ENCODE results near the gene BAHCC1. TPM values are rescaled to one million over a fixed set of nuclear protein-coding genes. Genes with fewer than 3 reads are reported as not detected.

The BAHCC1 gene
- total RNA-seq, 1 experiment from 2014 or later: 3.1 TPM

DNA sequence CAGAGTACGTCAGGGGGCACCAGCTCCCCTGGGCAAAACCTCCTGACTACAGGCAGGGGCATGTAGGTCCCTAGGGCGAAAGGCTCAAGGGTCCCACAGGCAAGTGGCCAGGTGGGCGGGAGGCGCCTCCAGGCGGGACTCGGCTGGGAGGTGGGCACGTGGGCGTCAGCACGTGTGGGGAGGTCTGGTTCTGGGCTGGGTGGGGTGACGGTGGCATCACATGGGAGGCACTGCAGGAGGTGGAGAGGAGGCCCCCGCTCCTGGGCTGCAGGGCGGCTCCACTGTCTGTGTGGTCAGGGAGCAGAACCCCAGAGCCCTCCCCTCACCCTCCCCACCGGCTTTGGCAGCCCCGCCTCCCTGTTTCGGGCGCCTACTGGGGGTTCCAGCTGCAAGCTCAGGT lies 64.6 kb downstream of the BAHCC1 start:
- H3K4me1 ChIP-seq (ENCODE audit: insufficient read depth, low read length): no peaks in the 10 kb centered on the region
- peaks cover 3 to 14% of the 10 kb centered on the region in 2 experiments for H3K4me1 Mint-ChIP-seq
- no peak overlapping the region for H2BK15ac ChIP-seq (ENCODE audit: low read depth, low read length)
- H3K9ac ChIP-seq (ENCODE audit: extremely low read depth, insufficient read length, low read length): no peak overlapping the region
- no peaks in the 10 kb centered on the region for H3K36me3 Mint-ChIP-seq (ENCODE audit: insufficient read depth in 1 of 3, low read depth in 3 of 3)
- H3K27ac Mint-ChIP-seq: no peak overlapping the region
- no peaks in the 10 kb centered on the region for H3K27me3 ChIP-seq (ENCODE audit: insufficient read depth, low read length)
- H4K91ac ChIP-seq (ENCODE audit: insufficient read length, low read depth, low read length): no peak overlapping the region
- H3K27ac ChIP-seq (ENCODE audit: insufficient read length, low read depth, low read length): no peak overlapping the region
- no peak overlapping the region for H3K4me2 ChIP-seq (ENCODE audit: insufficient read depth, insufficient read length, low read length)
- no peak overlapping the region for H2AFZ ChIP-seq (ENCODE audit: low read length)
- H2BK5ac ChIP-seq (ENCODE audit: insufficient read length, low read length): no peak overlapping the region
- H3T11ph ChIP-seq (ENCODE audit: low read length): no peak overlapping the region
- H2BK120ac ChIP-seq (ENCODE audit: low read depth, low read length, poor library complexity, severe bottlenecking): no peak overlapping the region
- DNase-seq: no peak
- no peak overlapping the region for H2BK12ac ChIP-seq (ENCODE audit: insufficient read length, low read depth, low read length)
- H4K8ac ChIP-seq (replicated peaks; ENCODE audit: insufficient read length, low read depth, low read length): no peak overlapping the region
- H3K18ac ChIP-seq (ENCODE audit: insufficient read length, low read depth, low read length): no peak overlapping the region
- H3K79me2 ChIP-seq (ENCODE audit: insufficient read depth, low read length): no peaks in the 10 kb centered on the region
- no peaks in the 10 kb centered on the region for H3K23me2 ChIP-seq (ENCODE audit: insufficient read length, low read depth, low read length, poor library complexity, severe bottlenecking)
- H3K9me3 Mint-ChIP-seq: no peaks in the 10 kb centered on the region
- no peak overlapping the region for H3K4me3 Mint-ChIP-seq
- TF ChIP-seq, protein P1, sequence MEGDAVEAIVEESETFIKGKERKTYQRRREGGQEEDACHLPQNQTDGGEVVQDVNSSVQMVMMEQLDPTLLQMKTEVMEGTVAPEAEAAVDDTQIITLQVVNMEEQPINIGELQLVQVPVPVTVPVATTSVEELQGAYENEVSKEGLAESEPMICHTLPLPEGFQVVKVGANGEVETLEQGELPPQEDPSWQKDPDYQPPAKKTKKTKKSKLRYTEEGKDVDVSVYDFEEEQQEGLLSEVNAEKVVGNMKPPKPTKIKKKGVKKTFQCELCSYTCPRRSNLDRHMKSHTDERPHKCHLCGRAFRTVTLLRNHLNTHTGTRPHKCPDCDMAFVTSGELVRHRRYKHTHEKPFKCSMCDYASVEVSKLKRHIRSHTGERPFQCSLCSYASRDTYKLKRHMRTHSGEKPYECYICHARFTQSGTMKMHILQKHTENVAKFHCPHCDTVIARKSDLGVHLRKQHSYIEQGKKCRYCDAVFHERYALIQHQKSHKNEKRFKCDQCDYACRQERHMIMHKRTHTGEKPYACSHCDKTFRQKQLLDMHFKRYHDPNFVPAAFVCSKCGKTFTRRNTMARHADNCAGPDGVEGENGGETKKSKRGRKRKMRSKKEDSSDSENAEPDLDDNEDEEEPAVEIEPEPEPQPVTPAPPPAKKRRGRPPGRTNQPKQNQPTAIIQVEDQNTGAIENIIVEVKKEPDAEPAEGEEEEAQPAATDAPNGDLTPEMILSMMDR (conservative IDR thresholded peaks at IDR 0.05): no peak
- H4K5ac ChIP-seq (ENCODE audit: insufficient read length, low read depth, low read length): no peak overlapping the region
- no peaks in the 10 kb centered on the region for H4K20me1 ChIP-seq (ENCODE audit: control insufficient read depth, insufficient read depth, insufficient read length)
- no CpG with 5 or more reads among the region's 16 CpGs for WGBS (ENCODE audit: extremely low coverage, insufficient read length, low lambda C conversion rate)
- H3K79me1 ChIP-seq (ENCODE audit: insufficient read depth, low read depth, low read length, poor library complexity, severe bottlenecking): no peaks in the 10 kb centered on the region
- H3K56ac ChIP-seq (ENCODE audit: insufficient read length, low read depth, low read length): no peak overlapping the region
- no peaks in the 10 kb centered on the region for H3K27me3 Mint-ChIP-seq (ENCODE audit: low read depth)
- H3K9me3 ChIP-seq (ENCODE audit: control insufficient read depth, low read depth, low read length): no peaks in the 10 kb centered on the region
- no peak overlapping the region for H2BK20ac ChIP-seq (ENCODE audit: low read depth, low read length, poor library complexity, severe bottlenecking)
- H3K4ac ChIP-seq (ENCODE audit: low read depth, low read length): no peak overlapping the region
- H3K14ac ChIP-seq (ENCODE audit: insufficient read depth, low read length): no peak overlapping the region
- no peak overlapping the region for H3K23ac ChIP-seq (ENCODE audit: insufficient read length, low read depth, low read length)
- H2AK5ac ChIP-seq (ENCODE audit: insufficient read length, low read length): no peak overlapping the region
